Esophagus squamous epithelium (tissue), 4 donors: ENCODE data around the gene VEPH1.

Experiments
- CTCF ChIP-seq, 6 experiments: fragments of 450-650 bp in 4 of 6; fragments of 200-600 bp in 2 of 6; sonication (generic) in 2 of 6; IDR thresholded peaks; one replicate each; pipeline ENCODE4 v1.5.1; 2016 to 2019; ENCODE audit warnings: antibody characterized with exemption in 6 of 6, mild to moderate bottlenecking in 4 of 6, moderate library complexity in 4 of 6
- POLR2A ChIP-seq, 4 donors: fragments of 450-650 bp; IDR thresholded peaks; one replicate each; pipeline ENCODE4 v1.6.1; 2017; ENCODE audit warnings: antibody characterized with exemption in 4 of 4, mild to moderate bottlenecking in 4 of 4, moderate library complexity in 3 of 4

- TF ChIP-seq POLR2A (IDR thresholded peaks at IDR 0.05) (no peak), CTCF (IDR thresholded peaks at IDR 0.05) (no peak)
Observed at GRCh38 chr3:157275832-157276231, 227.4 kb downstream of the VEPH1 start.
